Stimulated activated CD8-positive, alpha-beta memory T cell treated with anti-CD3 and anti-CD28 coated beads, Interleukin-12 subunit alpha, Interleukin-12 subunit beta, amount 100 ng/mL, for 24 hours (primary cell): ENCODE measurements around the gene ARSG.

Experiments
- DNase-seq: peaks from one replicate; pipeline ENCODE4 v3.0.0-alpha.2; 2020; ENCODE audit errors: extremely low read depth

ARSG gene

GRCh38 chr17:68428498-68429172, 137.3 kb downstream of the ARSG start:
- DNase-seq = no peak

- DNase-seq = no peak
Observed at GRCh38 chr17:68429881-68430280, 138.6 kb downstream of the ARSG start.

- DNase-seq = no peak
Observed at GRCh38 chr17:68431045-68431608, 139.8 kb downstream of the ARSG start.

GRCh38 chr17:68431661-68432071, 140.4 kb downstream of the ARSG start:
- DNase-seq = no peak

- no peak for DNase-seq
Observed at GRCh38 chr17:68432086-68432864, 141.0 kb downstream of the ARSG start.

GRCh38 chr17:68433211-68433610, 141.9 kb downstream of the ARSG start:
- DNase-seq = no peak

- DNase-seq = no peak
Observed at GRCh38 chr17:68433911-68434508, 142.7 kb downstream of the ARSG start.

- DNase-seq = no peak
Observed at GRCh38 chr17:68435361-68435760, 144.1 kb downstream of the ARSG start.

- no peak for DNase-seq
Observed at GRCh38 chr17:68435876-68436842, 144.9 kb downstream of the ARSG start.

GRCh38 chr17:68437979-68438822, 146.9 kb downstream of the ARSG start:
- no peak for DNase-seq

- DNase-seq = no peak
Observed at GRCh38 chr17:68439656-68440290, 148.5 kb downstream of the ARSG start.

- DNase-seq = no peak
Observed at GRCh38 chr17:68440526-68440925, 149.2 kb downstream of the ARSG start.

- no peak for DNase-seq
Observed at GRCh38 chr17:68441070-68441770, 149.9 kb downstream of the ARSG start.

- DNase-seq = no peak
Observed at GRCh38 chr17:68443972-68444464, 152.7 kb downstream of the ARSG start.

GRCh38 chr17:68445671-68446070, 154.4 kb downstream of the ARSG start:
- no peak for DNase-seq

- no peak for DNase-seq
Observed at GRCh38 chr17:68446626-68447041, 155.3 kb downstream of the ARSG start.

- no peak for DNase-seq
Observed at GRCh38 chr17:68449021-68449739, 157.9 kb downstream of the ARSG start.

- no peak for DNase-seq
Observed at GRCh38 chr17:68450391-68450790, 159.1 kb downstream of the ARSG start.
